Smooth muscle cell (in vitro differentiated cells): ENCODE measurements around the gene FOLR2. TPM values are rescaled to one million over a fixed set of nuclear protein-coding genes. Genes with fewer than 3 reads are reported as not detected.

ENCODE experiments used
- DNase-seq: peaks from one replicate; lab custom pipeline; 2025; ENCODE audit not compliant: unreplicated experiment; lab: John Stamatoyannopoulos, UW
- H2AFZ ChIP-seq: fragments of 200-600 bp; sonication (generic); 2 replicates; pipeline ENCODE4 v1.6.0; 2016; ENCODE audit warnings: antibody characterized with exemption, low read depth, mild to moderate bottlenecking
- H3F3A ChIP-seq: fragments of 200-600 bp; sonication (generic); 2 replicates; pipeline ENCODE4 v1.6.0; 2017; ENCODE audit warnings: antibody characterized with exemption, low read depth
- H3K27ac ChIP-seq: fragments of 200-600 bp; sonication (generic); 2 replicates; pipeline ENCODE4 v1.5.1; 2016; ENCODE audit warnings: low read depth, mild to moderate bottlenecking
- H3K27me3 ChIP-seq: fragments of 200-600 bp; sonication (generic); 2 replicates; pipeline ENCODE4 v1.6.1; 2016; ENCODE audit warnings: low read depth, mild to moderate bottlenecking
- H3K36me3 ChIP-seq: fragments of 200-600 bp; sonication (generic); 2 replicates; pipeline ENCODE4 v1.5.1; 2016; ENCODE audit warnings: low read depth
- H3K4me1 ChIP-seq: fragments of 200-600 bp; sonication (generic); 2 replicates; pipeline ENCODE4 v1.5.1; 2016; ENCODE audit warnings: low read depth
- H3K4me2 ChIP-seq: fragments of 200-600 bp; sonication (generic); 2 replicates; pipeline ENCODE4 v1.6.0; 2016; ENCODE audit warnings: mild to moderate bottlenecking
- H3K4me3 ChIP-seq: fragments of 200-600 bp; sonication (generic); 2 replicates; pipeline ENCODE4 v1.5.1; 2016; ENCODE audit warnings: mild to moderate bottlenecking
- H3K79me2 ChIP-seq: fragments of 200-600 bp; sonication (generic); 2 replicates; pipeline ENCODE4 v1.6.0; 2016; ENCODE audit warnings: low read depth, mild to moderate bottlenecking
- H3K9ac ChIP-seq: fragments of 200-600 bp; sonication (generic); 2 replicates; pipeline ENCODE4 v1.6.0; 2016; ENCODE audit warnings: low read depth
- H3K9me3 ChIP-seq: fragments of 200-600 bp; sonication (generic); replicated peaks from 2 replicates; pipeline ENCODE4 v1.5.1; 2016; ENCODE audit warnings: low read depth
- H4K20me1 ChIP-seq: fragments of 200-600 bp; sonication (generic); 2 replicates; pipeline ENCODE4 v1.6.0; 2016; ENCODE audit warnings: low read depth
- WGBS: methylation state at CpG from one replicate; pipeline ENCODE4 v1.1.7; 2016; ENCODE audit warnings: low lambda C conversion rate; 5-methylcytosine and 5-hydroxymethylcytosine counted together
- polyA plus RNA-seq: library from polyadenylated mRNA; unstranded; fragments of >200 nt; fragmentation: Nextera tagmentation; extraction: Ambion mirVana; gene quantifications from 2 replicates; pipeline ENCODE4 v1.2.1, GENCODE V29; 2016
- total RNA-seq: library from RNA; depleted of rRNA; stranded (reverse); fragments of >200 nt; gene quantifications from 2 replicates; pipeline ENCODE4 v1.2.3, GENCODE V29; 2014
- TF ChIP-seq, protein P1 (sequence below): fragments of 200-600 bp; sonication (generic); IDR thresholded peaks from 2 replicates; pipeline ENCODE4 v1.5.1; 2017; ENCODE audit warnings: borderline replicate concordance, mild to moderate bottlenecking, antibody characterized with exemption; ENCODE audit not compliant: insufficient read depth, poor library complexity, severe bottlenecking

FOLR2 gene
- total and polyA plus RNA-seq, 2 experiments from 2014 or later = not detected

DNA sequence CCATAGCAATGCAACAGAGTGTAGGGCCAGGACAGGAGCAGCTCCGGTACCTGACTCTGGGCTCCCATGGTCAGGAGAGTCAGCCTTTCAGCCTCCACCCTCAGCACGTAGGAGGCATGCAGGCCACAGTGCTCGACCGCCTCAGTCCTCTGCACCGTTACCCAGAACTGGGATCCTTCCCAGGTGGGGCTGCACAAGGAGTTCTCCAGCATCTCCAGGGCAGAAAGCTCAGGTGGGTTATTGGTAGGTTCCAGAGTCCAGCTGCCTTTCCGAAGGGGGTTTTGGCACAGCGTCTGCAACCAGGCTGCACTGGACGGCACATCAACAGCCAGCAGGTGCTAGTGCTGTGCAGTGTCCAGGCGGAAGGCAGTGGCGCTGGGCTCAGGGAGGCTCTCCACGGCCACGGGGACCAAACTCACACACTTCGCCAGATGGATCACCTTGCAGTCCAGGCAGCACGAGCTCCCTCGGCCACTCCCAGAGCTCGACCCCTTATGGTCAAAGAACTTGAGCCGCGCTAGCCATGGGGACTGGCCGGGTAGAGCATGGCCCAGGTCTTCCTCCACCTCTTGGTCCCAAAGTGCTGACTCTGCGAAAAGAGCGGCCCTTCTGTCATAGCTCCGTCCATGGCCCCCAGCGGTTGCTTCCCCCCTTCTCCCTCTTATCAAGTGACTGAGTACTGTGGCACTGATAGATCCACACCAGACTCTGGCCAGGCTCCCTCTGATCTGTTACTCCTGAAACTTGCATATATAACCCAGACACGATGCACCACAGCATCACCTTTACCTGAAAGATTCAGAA, 34.3 kb downstream of the FOLR2 start:
- no peak for DNase-seq
- H3K27me3 ChIP-seq = peaks cover 33% of the 10 kb centered on the region
- 91% methylated on average over 24 of the region's 24 CpGs for WGBS

DNA sequence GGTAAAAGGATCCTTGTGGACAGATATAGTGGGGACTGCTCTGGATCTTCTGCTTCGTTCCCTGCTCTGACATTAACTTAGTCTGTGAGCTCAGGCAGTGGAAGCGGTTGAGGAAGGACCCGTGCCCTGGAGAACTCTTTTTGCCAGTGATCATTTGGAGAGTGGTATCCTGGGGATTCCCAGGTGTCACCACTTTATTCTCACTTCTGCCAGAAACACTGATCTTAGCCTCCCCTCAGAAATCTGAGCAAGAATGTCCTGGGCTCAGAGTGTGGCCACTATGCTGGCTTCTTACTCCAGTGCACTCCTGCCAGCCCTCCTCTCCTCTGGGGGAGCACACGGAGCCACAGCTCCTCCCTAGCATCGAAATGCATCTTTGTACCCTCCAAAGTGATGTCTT, 35.0 kb downstream of the FOLR2 start:
- Histone ChIP-seq H4K20me1 (no peaks in the 10 kb centered on the region), H3K27ac (no peak overlapping the region), H3K4me1 (no peaks in the 10 kb centered on the region), H3K4me3 (no peak overlapping the region), H3K79me2 (no peaks in the 10 kb centered on the region), H3K27me3 (peaks cover 29% of the 10 kb centered on the region), H3K9me3 (no peaks in the 10 kb centered on the region), H3F3A (no peaks in the 10 kb centered on the region), H3K9ac (no peak overlapping the region), H2AFZ (no peak overlapping the region), H3K36me3 (no peaks in the 10 kb centered on the region), H3K4me2 (no peak overlapping the region)
- TF ChIP-seq, protein P1, sequence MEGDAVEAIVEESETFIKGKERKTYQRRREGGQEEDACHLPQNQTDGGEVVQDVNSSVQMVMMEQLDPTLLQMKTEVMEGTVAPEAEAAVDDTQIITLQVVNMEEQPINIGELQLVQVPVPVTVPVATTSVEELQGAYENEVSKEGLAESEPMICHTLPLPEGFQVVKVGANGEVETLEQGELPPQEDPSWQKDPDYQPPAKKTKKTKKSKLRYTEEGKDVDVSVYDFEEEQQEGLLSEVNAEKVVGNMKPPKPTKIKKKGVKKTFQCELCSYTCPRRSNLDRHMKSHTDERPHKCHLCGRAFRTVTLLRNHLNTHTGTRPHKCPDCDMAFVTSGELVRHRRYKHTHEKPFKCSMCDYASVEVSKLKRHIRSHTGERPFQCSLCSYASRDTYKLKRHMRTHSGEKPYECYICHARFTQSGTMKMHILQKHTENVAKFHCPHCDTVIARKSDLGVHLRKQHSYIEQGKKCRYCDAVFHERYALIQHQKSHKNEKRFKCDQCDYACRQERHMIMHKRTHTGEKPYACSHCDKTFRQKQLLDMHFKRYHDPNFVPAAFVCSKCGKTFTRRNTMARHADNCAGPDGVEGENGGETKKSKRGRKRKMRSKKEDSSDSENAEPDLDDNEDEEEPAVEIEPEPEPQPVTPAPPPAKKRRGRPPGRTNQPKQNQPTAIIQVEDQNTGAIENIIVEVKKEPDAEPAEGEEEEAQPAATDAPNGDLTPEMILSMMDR = no peak
- no peak for DNase-seq
- 92% methylated on average over 5 of the region's 5 CpGs for WGBS

More for the DNA sequence above, 34.3 kb downstream of the FOLR2 start:
- Histone ChIP-seq H3K4me2 (no peak overlapping the region), H3K4me1 (no peaks in the 10 kb centered on the region), H3K9me3 (no peaks in the 10 kb centered on the region), H3K9ac (no peak overlapping the region), H2AFZ (no peak overlapping the region), H3K4me3 (no peak overlapping the region), H3K36me3 (no peaks in the 10 kb centered on the region), H4K20me1 (no peaks in the 10 kb centered on the region), H3K79me2 (no peaks in the 10 kb centered on the region), H3F3A (no peaks in the 10 kb centered on the region), H3K27ac (no peak overlapping the region)
- TF ChIP-seq, protein P1 = no peak

DNA sequence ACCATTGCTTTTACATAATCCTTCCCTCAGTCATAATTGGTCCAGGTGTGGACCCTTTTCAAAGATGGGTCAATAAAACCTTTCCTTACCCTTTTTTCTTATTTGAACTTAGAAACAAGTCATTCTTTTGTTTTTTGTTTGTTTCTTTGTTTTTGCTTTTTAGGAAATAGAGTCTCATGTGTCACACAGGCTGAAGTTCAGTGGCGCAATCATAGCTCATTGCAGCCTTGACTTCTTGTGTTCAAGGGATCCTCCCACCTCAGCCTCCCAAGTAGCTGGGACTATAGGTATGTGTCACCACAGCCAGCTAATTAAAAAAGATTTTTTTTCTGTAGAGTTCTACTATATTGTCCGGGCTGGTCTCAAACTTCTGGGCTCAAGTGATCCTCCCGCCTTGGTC, 36.8 kb downstream of the FOLR2 start:
- no peak overlapping the region for H3K4me2 ChIP-seq
- no peak overlapping the region for H3K4me3 ChIP-seq
- WGBS = 92% methylated on average over 3 of the region's 3 CpGs

More for the DNA sequence above, 36.8 kb downstream of the FOLR2 start:
- Histone ChIP-seq H3K36me3 (no peaks in the 10 kb centered on the region), H3K4me1 (no peaks in the 10 kb centered on the region), H3F3A (no peaks in the 10 kb centered on the region), H3K9me3 (no peaks in the 10 kb centered on the region), H2AFZ (no peak overlapping the region), H3K27me3 (peaks cover 17% of the 10 kb centered on the region), H3K9ac (no peak overlapping the region), H3K27ac (no peak overlapping the region), H3K79me2 (no peaks in the 10 kb centered on the region), H4K20me1 (no peaks in the 10 kb centered on the region)
- no peak for DNase-seq
- TF ChIP-seq, protein P1 = no peak
